Aortic smooth muscle cell (primary cell): ENCODE results near the gene APOBEC3B. TPM values are rescaled to one million over a fixed set of nuclear protein-coding genes. Genes with fewer than 3 reads are reported as not detected.

Source experiments
- total RNA-seq: library from RNA; depleted of rRNA; stranded (reverse); fragments of >200 nt; gene quantifications from 2 replicates; pipeline ENCODE4 v1.2.3, GENCODE V29; 2014

Gene APOBEC3B
- 5.0 and 5.2 TPM in 2 replicates for total RNA-seq

GRCh38 chr22:38981992-38982927 lies at the start of gene APOBEC3B:
Gene APOBEC3B, plus strand, starts transcription at chr22:38982347. Its CDS starts 107 bp downstream, at chr22:38982454.

GRCh38 chr22:38957046-38957770 lies 24.9 kb upstream of the APOBEC3B start, which contains the start of gene APOBEC3A:
Gene APOBEC3A, plus strand, starts transcription at chr22:38957609. Its CDS starts 83 bp downstream, at chr22:38957692.

DNA sequence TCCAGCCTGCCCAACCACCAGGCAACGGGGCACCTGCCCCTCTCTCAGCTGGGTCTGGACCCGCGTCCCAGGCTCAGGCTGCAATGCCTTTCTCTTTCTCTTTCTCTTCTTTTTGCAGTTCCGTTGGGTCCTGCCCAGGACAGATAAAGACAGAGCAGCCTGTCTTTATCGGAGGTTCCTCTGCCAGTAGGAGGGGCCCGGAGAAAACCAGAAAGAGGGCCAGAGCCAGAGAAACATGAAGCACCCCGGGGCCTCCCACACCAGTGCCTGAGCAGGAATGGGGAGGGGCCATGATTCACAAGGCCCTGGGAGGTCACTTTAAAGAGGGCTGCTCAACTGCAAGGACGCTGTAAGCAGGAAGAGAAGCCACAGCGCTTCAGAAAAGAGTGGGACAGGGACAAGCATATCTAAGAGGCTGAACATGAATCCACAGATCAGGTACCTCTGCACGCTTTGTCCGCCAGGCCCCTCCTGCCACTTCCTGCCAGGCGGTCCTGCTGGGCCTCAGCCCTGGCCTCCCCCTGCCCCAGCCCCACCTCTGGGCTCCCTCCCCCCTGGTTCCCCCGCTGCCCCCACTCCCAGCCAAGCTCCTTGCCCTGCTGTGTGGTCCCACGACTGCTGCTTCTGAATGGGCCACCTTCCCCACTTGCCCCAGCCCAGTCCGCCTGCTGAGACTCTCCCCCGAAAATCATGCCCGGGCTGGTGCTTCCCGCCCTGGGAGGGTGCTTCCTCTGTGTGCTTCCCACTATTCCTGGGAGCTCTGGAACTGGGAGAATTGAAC lies 32.0 kb downstream of the APOBEC3B start, which contains the start of gene APOBEC3C:
APOBEC3C (plus strand) TSS at position 316 of the 781 bp plus-strand sequence; CDS start at position 422, 106 bp downstream.

DNA sequence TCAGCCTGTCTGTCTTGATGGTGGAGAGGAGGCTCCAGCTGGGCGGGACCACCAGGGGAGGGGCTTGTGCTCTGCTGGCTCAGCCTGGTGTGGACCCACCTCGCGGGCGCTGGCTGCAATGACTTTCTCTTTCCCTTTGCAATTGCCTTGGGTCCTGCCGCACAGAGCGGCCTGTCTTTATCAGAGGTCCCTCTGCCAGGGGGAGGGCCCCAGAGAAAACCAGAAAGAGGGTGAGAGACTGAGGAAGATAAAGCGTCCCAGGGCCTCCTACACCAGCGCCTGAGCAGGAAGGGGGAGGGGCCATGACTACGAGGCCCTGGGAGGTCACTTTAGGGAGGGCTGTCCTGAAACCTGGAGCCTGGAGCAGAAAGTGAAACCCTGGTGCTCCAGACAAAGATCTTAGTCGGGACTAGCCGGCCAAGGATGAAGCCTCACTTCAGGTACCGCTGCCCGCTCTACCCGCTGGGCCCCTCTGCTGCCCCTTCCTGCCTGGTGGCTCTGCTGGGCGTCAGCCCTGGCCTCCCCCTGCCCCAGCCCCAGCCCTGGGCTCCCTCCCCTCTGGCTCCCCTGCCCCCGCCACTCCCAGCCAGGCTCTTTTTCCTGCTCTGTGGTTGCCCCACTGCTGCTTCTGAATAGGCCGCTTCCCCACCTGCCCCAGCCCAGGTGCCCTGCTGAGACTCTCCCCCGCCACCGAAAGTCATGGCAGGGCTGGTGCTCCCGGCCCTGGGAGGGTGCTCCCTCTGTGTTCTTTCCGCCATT lies 58.6 kb downstream of the APOBEC3B start, which contains the start of gene APOBEC3F:
APOBEC3F (plus strand) TSS at position 327 of the 759 bp plus-strand sequence; CDS start at position 424, 97 bp downstream.

Other genes starting within 250 kb of the APOBEC3B start
- 117 and 146 TPM in 2 replicates for gene SUN2, start 226.3 kb upstream of the APOBEC3B start, total RNA-seq
- 14.9 and 15.4 TPM in 2 replicates for gene DNAL4, start 188.2 kb upstream of the APOBEC3B start, total RNA-seq
- 0.79 and 1.1 TPM in 2 replicates for gene NPTXR, start 138.3 kb upstream of the APOBEC3B start, total RNA-seq
- gene CBX6, start 110.1 kb upstream of the APOBEC3B start, total RNA-seq, result 57.9 and 60.9 TPM in 2 replicates
- gene APOBEC3A, start 24.7 kb upstream of the APOBEC3B start, total RNA-seq, result not detected in 2 replicates
- 8.3 and 12.8 TPM in 2 replicates for gene APOBEC3C, start 31.9 kb downstream of the APOBEC3B start, total RNA-seq
- gene APOBEC3D, start 38.8 kb downstream of the APOBEC3B start, total RNA-seq, result 1.2 and 1.9 TPM in 2 replicates
- 8.6 and 8.7 TPM in 2 replicates for gene APOBEC3F, start 58.5 kb downstream of the APOBEC3B start, total RNA-seq
- 10.4 and 11.0 TPM in 2 replicates for gene APOBEC3G, start 94.9 kb downstream of the APOBEC3B start, total RNA-seq
- 0.62 and 1.2 TPM in 2 replicates for gene APOBEC3H, start 114.9 kb downstream of the APOBEC3B start, total RNA-seq
- 6.2 and 8.2 TPM in 2 replicates for gene CBX7, start 170.3 kb downstream of the APOBEC3B start, total RNA-seq